Stimulated activated CD8-positive, alpha-beta memory T cell treated with anti-CD3 and anti-CD28 coated beads, Interleukin-4, amount 100 ng/mL, for 24 hours (primary cell): ENCODE data around the gene RGS7.
"Not testable (repeated sequence)": the region's sequence is repeated elsewhere in the genome, so short reads cannot be mapped to it uniquely, and the experiment has no call there.

ENCODE experiments used
- DNase-seq: peaks from one replicate; pipeline ENCODE4 v3.0.0-alpha.2; 2020; ENCODE audit warnings: low read depth

The RGS7 gene

DNA sequence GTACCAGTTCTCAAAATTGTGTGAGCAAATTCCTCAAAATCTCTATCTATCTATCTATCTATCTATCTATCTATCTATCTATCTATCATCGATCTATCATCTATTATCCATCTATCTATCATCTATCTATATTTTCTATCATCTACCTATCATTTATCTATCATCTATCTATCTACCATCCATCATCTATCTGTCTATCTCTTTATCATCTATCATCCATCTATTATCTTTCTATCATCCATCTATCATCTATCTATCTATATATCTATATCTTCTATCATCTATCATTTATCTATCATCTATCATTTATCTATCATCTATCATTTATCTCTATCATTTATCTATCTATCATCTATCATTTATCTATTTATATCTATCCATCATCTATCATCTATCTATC lies 380.3 kb downstream of the RGS7 start:
- no peak for DNase-seq

DNA sequence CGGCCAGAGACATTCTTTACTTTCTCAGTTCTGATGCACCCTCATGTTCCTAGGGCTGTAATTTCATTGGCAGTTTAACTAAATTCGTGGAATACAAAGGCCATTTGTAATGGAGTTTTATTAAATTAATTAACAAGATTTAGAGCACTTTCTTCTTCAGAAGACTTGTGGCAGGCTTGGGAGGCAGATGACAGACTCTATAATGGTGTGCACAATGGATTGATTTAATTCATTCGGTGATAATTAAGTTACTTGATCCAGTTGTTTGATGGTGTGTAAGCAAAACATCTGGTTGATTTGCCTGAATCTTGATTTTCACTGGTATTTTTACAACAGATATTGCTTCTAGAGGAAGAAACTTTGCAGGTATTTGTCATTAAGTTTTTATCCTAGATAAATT lies 383.1 kb downstream of the RGS7 start:
- DNase-seq, result no peak

DNA sequence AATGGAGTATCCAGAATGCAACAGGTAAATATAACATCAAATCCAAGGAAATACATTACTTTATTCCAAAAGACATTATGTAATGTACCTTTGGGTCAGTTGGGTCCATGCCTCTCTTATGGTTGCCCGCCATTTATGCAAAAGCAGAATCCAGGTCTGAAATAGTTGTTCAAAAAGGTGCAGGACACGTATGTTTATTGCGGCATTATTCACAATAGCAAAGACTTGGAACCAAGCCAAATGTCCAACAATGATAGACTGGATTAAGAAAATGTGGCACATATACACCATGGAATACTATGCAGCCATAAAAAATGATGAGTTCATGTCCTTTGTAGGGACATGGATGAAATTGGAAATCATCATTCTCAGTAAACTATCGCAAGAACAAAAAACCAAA lies 384.9 kb downstream of the RGS7 start:
- DNase-seq, result not testable (repeated sequence)

DNA sequence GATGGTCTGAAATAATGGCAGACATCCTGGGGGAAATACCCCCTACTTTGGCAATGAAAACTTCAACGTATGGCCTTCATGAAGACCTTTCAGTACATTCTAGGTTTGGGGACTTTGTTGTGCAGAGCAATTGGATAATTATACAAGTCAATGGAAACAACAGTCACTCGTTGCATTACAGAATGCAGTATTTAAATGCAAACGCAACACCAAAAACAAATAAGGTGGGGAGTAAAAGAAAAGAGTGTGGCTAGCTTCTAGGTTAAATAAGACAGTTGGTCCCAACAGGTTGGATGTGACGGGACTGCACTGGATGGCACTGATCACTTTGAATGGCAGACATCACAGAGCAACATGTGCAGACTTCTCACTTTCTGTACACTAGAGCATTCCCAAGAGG lies 386.8 kb downstream of the RGS7 start:
- no peak for DNase-seq

DNA sequence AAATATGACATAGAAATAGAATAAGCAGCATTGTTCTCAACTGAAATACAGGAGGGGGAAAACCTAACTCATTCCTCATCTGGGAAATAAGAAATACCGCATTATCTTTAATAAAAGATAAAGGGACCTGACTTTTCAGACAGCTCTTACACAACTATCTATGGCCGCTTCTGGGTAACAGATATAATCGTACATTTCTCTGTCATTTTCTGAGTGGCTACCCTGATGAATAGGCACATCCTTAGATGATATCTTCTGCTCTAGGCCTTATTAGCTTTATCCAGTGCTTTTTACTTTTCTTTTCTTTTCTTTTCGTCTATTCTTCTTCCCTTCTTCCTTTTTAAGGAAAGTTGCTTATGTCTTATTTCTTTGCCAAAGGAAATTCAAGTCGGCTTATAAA lies 388.1 kb downstream of the RGS7 start:
- DNase-seq, result no peak

DNA sequence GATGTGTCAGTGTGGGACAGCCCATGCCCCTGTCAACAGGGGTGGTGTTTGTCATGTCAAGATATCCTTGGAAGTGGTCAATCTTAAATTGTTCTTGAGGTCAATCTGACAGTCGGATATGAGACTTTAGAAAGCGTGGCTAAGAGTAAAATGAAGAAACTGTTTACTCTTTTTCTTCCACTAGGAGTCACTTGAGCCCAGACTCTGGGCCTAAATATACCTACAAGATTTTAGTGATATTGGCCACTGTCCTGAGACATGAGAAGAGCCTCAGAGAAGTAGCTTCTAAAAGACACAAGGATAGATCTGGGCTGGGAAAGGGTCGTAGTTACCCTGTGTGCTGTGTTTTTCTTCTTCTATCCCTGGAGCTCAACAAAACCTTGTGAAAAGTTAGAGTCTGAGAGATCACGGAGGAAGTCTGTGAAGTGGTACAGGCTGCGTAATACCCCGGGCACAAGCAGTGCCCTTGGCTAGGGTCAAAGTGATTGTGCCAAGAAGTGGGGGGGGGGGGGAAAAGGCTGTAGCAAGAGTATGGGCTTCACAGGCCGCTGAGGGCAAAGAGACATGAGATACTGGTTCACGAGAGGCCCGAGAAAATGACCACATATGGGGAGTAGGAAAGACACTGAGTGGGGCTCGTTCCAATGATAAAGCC lies 389.8 kb downstream of the RGS7 start:
- no peak for DNase-seq

DNA sequence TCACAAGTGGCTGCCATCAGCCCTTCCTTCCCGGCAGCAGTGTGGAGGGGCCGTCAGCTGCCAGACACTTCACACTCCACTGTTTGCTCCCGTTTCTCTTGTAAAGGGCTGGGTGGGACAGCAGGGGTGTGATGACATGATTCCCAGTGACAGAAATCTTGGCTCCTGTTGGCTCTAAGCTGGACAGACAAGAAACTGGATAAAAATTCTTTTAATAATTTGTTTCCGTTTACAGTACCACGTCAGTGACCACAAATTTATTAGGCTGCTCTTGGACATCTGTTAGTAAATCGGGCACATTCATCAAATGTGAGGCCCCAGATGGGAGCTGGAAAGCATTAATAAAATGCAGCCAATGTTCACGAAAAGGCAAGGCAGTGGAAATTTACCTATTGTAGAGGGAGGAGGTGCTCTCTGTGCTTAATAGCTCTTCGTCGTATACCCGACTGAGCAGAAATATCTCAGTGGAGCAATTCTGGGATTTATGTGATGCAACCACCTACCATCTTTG lies 391.4 kb downstream of the RGS7 start:
- DNase-seq, result no peak

DNA sequence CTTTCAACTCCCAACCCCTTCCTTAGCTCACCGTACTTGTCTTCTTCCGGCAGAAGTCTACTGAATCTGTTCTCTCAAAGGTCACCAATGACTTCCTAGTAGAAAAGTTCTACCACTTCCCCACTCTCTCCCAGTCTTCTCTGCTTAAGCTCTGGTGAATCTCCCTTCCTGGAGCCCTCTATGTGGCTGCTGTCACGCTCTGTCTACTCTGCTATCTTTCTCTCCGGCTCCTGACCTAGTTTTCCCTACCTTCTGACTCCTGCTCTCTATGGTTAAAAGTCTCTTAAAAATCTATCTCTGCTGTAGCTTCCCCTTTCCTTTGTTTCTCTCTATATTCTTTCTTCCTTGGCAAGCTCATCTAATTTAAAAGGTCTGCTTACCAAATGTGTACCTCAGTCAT lies 394.9 kb downstream of the RGS7 start:
- no peak for DNase-seq

DNA sequence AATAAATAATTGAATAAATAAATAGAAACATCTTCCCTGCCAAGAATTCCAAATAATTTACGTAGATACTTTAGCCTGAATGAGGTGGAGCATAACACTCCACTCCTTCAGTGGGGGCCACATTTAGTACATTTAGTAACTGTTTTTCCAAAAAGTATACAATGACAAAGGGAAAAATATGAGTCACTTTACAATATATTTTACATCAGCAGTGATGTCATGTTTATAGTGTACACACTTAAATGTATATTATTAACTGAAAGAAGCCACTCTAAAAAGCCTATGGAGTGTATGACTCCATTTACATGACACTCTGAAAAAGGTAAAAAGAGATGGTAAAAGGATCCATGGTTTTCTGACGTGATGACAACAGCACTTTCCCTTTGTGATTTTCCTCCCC lies 400.6 kb downstream of the RGS7 start:
- DNase-seq, result no peak

DNA sequence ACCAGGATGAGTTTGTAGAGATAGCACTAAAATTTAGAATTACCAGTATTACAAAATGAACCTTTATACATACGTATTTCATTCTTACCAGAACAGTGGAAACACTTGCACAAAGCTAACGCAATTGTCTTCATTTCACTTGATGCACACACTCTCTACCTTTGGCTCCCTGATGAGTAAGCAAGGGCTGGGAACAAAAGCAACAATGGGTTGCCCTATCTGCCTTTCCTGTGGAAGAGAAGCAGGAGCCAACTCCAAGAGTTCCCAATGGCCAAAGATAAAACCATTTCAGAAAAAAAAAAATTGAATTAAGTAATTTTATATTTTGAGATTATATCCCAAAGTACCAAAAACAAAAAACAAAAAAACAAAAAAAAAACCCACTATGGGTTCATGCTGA lies 401.0 kb downstream of the RGS7 start:
- no peak for DNase-seq

DNA sequence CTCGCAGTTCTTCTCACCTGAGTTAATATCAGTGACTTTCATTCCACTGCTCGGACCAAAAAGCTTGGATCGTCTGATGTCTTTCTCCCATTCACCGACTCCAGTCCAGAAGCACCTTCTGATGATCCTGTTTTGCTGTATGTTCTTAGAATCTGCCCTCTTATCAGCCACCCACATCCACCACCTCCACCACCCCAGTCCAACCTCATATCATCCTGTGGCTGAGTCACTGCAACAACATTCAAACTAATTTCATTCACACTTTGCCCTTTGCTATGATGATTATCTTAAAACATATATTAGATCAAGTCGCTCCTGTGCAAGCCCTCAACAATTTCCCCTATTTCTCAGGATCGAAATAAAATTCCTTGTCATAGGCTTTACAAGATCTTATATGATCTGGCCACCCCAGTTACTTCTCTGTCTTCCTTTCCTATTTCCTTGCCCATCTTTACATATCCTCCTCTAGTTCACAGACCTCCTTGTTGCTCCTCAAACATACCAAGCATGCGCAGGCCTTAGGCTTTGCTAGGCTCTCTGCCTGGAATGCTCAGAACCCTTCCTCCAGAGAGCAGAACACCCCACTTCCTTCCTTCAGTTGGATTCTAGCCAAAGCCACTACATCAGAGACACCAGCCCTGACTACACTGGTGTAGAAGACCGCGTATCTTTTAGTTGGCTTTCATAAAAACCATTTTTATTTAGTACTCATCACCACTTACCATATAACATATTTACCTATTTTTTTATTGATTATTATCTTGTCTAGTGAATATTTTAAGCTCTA lies 409.4 kb downstream of the RGS7 start:
- DNase-seq, result no peak

DNA sequence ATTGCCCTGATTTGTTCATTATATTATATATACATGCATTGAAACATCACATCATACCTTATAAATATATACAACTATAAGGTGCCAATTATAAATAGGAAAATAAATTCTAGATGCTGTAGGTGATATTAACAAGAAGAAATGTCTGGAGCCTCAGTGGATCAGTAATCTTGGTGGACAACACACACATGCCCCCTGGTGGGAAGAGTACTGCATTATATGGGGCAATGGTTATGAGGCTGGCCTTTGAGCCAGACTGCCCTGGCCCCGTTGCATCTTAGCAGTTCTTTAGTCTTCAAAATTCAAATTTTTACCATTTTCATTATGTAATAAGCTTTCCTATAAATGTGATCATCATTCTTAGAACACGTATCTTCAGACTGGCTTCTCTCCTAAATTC lies 410.1 kb downstream of the RGS7 start:
- no peak for DNase-seq

DNA sequence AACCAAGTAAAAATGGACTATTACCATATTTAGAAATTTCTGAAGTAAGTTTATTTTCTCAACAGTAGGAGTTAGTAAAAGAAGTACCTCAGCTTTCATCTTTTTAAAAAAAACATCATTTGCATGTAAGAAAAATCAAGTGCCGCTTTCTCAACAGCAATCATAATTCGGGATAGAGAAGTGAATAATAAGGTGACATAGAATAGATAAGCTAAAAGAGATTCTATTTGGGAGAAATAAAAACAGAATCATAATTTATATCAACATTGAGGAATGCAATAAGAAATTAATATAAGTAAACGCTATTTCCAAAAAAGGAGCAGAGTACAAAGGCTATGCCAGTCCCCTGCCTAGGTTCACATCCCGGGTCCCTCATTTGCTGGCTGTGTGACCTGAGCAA lies 414.1 kb downstream of the RGS7 start:
- DNase-seq, result no peak

DNA sequence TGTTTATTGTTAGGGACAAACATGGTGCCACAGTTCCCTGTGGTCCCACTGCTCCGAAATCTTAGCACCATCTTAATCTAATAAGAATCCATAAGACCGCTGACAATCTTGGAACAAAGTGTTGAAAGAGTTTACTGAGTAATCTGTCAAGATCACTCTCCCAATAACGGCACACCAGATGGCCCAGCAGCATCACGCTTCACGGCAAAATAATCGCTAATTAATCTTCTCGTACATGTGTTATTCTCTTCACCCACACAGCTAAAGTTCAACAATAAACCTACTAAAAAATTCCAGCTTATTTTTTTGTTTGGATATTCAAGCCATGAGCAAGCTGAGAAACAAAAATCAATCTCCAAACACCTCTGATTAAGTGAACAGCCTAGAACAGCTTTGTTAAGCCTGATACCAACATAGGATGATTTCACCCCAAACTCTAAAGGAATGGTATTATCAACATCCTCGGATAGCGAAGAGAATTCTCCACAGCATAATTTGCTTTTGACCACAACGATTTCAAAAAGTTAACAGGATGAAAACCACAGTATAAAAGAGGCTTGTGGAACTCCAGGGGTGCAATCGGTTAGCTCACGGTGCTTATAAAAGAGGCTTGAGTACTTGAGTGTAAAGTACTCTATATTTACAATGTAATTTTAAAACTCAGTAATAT lies 415.2 kb downstream of the RGS7 start:
- DNase-seq, result no peak

DNA sequence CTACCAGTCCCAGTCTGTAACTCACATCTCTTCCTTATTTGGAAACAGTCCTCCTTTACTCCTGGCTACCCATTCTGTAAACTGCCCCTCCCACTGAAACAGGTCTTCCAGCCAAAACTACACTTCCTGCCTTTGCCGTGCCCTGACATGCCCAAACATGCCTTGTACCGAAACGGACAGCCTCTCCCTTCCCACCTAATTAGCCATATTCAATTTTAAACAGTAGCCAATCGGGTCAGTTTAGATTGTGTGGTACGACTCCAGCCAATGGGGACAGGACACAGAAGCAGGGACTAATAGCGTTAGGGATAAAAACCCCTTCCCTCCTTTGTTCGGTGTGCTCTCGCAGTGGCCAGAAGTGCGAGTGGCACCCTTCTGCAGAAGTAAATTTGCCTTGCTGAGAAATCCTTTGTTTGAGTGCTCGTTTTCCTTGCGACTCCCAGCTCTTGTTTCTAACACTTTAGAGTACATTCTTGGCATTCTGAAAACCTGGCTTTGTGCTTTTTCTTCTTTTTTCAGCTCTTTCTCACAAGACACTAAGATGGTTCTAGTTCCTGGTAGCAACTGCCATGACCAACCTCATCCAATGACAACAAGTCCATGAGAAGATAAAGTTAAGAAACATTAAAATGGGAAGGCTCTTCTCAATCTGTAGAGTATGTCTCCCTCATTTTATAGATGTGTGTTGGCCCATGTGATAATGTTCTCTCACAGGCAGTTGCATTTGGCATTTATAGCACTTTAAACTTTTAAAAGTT lies 419.9 kb downstream of the RGS7 start:
- DNase-seq, result no peak

DNA sequence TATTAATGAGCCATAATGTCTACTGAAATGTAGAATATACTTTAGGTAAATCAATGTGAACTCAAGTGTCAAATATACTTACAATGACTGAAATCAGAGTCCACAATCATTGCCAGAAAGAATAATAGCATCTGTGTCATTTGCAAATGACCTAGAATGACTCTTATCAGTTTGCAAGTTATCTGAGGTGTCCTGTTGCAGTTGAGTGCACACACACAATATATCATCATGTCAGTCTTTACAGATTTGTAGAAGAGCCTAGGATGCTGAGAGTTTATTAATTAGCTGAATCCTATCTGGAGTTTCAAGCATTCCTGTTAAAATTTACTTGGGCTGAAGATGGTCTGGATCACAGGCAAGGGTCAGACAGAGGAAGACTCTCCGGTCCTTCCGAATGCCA lies 421.1 kb downstream of the RGS7 start:
- no peak for DNase-seq

DNA sequence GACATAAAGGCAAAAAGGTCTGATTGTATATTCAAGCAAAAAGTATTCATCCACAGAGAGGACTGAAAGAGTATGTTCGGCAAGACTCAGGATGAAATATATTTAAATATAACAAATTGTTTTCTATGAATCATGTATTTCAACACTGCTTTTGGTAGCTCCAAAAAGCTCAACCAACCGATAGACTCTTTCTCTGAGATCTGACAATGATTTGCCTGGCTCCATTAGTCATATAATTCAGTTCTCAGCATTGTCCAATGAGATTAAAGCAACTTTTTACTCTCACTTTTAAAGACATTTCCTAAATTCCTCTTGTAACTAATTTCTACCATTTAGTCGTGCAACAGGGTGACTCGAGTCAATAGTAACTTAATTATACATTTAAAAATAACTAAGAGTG lies 426.0 kb downstream of the RGS7 start:
- DNase-seq, result no peak

DNA sequence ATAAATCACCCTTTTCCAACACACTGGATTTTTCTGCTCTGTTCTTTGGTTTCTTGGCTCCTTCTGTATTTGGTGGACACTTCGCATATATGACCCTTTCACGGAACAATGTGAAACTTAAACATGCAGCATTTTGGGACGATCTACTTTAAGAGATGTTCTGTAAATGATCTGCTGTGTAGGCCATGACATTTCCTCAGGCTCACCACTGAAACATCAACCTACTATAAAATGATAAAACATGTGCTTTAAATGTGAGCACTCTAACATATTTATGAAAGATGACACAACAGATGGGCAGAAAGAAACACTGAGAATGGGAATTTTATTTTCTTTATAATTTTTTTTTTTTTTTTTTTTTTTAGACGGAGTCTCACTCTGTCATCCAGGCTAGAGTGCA lies 428.7 kb downstream of the RGS7 start:
- no peak for DNase-seq

DNA sequence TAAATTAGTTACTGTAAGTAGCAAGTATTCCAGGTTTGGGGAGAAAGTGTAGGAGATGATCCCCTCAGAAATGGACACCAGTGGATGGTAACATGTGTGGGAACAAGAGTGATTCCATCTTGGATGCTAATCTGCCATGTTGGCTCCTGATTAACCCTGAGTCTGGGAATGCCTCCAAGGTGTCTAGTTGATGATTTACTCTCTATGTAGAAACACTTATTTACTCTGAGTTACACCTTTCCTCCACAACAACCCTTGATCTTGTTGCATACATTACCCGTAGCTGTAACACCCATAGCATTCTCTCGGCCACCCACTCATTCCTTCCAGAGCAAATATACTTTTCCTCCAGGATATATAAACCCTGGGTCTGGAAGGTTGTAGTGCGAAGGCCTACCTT lies 429.2 kb downstream of the RGS7 start:
- DNase-seq, result no peak

DNA sequence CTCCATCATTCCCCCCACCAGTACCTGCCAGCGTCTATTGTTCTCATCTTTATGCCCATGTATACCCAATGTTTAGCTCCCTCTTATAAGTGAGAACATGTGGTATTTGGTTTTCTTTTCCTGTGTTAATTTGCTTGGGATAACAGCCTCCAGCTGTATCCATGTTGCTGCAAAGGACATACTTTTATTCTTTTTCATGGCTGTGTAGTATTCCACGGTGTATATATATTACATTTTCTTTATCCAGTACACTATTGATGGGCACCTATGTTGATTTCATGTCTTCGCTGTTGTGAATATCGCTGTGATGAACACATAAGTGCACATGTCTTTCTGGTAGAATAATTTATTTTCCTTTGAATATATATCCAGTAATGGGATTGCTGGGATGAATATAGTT lies 431.7 kb downstream of the RGS7 start:
- DNase-seq, result no peak

DNA sequence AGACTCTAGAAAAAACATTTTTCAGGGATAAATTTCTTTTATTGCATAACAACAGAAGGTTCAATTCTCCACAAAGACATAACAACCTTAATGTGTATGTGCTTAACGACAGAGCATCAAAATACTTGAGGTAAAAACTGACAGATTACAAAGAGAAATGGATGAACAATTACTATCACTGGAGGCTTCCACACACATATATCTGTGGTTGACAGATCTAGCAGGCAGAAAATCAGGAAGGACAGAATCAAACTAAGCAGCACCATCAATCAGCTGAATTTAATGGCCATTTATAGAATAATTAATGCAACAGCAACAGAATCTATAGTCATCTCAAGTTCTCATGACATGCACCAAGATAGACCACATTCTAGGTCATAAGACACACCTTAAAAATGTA lies 439.0 kb downstream of the RGS7 start:
- no peak for DNase-seq

DNA sequence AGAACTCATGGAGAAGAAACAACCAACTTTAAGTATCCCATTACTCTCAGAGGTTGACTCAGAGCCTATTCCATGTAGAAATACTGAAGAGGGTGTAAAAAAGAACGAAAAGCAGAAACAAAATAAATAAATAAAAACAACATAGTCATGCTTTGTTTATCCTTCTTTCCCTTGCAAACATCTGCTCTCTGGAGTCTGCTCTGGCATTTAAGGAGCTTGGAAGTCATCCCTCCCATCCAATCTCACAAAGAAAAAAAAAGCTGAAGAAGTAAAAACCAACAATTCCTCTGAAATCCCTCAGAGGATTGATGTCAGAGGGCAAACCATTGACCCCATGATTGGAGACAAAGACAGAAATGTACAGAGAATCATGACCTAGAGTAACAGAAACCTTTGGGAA lies 442.5 kb downstream of the RGS7 start:
- no peak for DNase-seq

DNA sequence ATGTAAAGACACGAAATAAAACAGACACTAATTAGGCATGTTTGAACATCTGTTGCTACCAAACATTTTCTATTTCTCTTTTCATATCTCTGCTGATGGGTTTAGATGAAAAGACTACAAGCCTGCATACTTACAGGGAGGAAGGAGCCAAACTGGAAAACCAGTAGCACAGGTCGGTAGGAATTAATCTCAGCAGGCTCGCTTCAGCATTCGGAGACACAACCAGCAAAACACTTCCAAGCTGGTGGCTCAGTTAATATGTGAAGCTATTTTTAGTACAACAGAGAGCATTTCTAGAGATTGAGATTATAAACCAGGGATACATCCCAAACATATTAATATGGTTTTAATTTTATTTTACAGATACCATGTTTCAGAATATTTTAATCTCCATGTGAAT lies 444.2 kb downstream of the RGS7 start:
- DNase-seq, result no peak
